ENCODE results near the gene SORL1-AS1.

SORL1-AS1 gene

GRCh38 chr11:121474680-121475079 is 21.9 kb upstream of the SORL1-AS1 start:
- no peak for TF ChIP-seq USF1 (IDR thresholded peaks at IDR 0.05)
- no peak for TF ChIP-seq TEAD4 (IDR thresholded peaks at IDR 0.05)

- TF ChIP-seq TEAD4 (IDR thresholded peaks at IDR 0.05), result no peak
- TF ChIP-seq REST (IDR thresholded peaks at IDR 0.05; ENCODE audit: low read depth), result peak; percentile 59
- TF ChIP-seq USF1 (IDR thresholded peaks at IDR 0.05), result no peak
- no peak for TF ChIP-seq TCF12 (IDR thresholded peaks at IDR 0.05; ENCODE audit: low read depth)
- no peak for TF ChIP-seq FOXM1 (IDR thresholded peaks at IDR 0.05; ENCODE audit: borderline replicate concordance, low read depth)
Observed at GRCh38 chr11:121473064-121473777, 20.5 kb upstream of the SORL1-AS1 start.

GRCh38 chr11:121472312-121472711 is 19.5 kb upstream of the SORL1-AS1 start:
- TF ChIP-seq TAF1 (IDR thresholded peaks at IDR 0.05; ENCODE audit: low read depth) (no peak), USF1 (IDR thresholded peaks at IDR 0.05) (no peak), REST (IDR thresholded peaks at IDR 0.05; ENCODE audit: low read depth) (no peak), TCF12 (IDR thresholded peaks at IDR 0.05; ENCODE audit: low read depth) (no peak), NFIC (IDR thresholded peaks at IDR 0.05) (no peak), YY1 (IDR thresholded peaks at IDR 0.05; ENCODE audit: low read depth) (no peak), CREB1 (IDR thresholded peaks at IDR 0.05; ENCODE audit: low read depth) (no peak), ZBTB7A (IDR thresholded peaks at IDR 0.05; ENCODE audit: low read depth) (no peak), RAD21 (IDR thresholded peaks at IDR 0.05; ENCODE audit: low read depth) (no peak), MAX (IDR thresholded peaks at IDR 0.05) (no peak), EGR1 (IDR thresholded peaks at IDR 0.05) (no peak)

GRCh38 chr11:121471167-121471566 is 18.4 kb upstream of the SORL1-AS1 start:
- no peak for TF ChIP-seq NFIC (IDR thresholded peaks at IDR 0.05)
- TF ChIP-seq ZBTB7A (IDR thresholded peaks at IDR 0.05; ENCODE audit: low read depth), result no peak

GRCh38 chr11:121469910-121470309 is 17.1 kb upstream of the SORL1-AS1 start:
- TF ChIP-seq YY1 (IDR thresholded peaks at IDR 0.05; ENCODE audit: low read depth), result no peak
- TF ChIP-seq TEAD4 (IDR thresholded peaks at IDR 0.05), result no peak

- TF ChIP-seq TAF1 (IDR thresholded peaks at IDR 0.05; ENCODE audit: low read depth) (no peak), TCF12 (IDR thresholded peaks at IDR 0.05; ENCODE audit: low read depth) (no peak), MAX (IDR thresholded peaks at IDR 0.05) (no peak), CREB1 (IDR thresholded peaks at IDR 0.05; ENCODE audit: low read depth) (no peak), CEBPB (IDR thresholded peaks at IDR 0.05) (no peak), REST (IDR thresholded peaks at IDR 0.05; ENCODE audit: low read depth) (no peak), YY1 (IDR thresholded peaks at IDR 0.05; ENCODE audit: low read depth) (no peak), EGR1 (IDR thresholded peaks at IDR 0.05) (no peak), USF1 (IDR thresholded peaks at IDR 0.05) (no peak), NFIC (IDR thresholded peaks at IDR 0.05) (no peak), FOXM1 (IDR thresholded peaks at IDR 0.05; ENCODE audit: borderline replicate concordance, low read depth) (no peak), TEAD4 (IDR thresholded peaks at IDR 0.05) (no peak), ZBTB7A (IDR thresholded peaks at IDR 0.05; ENCODE audit: low read depth) (no peak)
Observed at GRCh38 chr11:121467965-121468364, 15.2 kb upstream of the SORL1-AS1 start.
